NCI-H2196 treated with DMSO at 0.1 percent for 48 hours (cell line): ENCODE measurements around the gene RNF114.
A peak's percentile ranks its signal among the peaks of the same experiment; 100 is the strongest.
"Not testable (repeated sequence)": the region's sequence is repeated elsewhere in the genome, so short reads cannot be mapped to it uniquely, and the experiment has no call there.

Experiments
- DNase-seq: peaks from one replicate; lab custom pipeline; 2025; ENCODE audit not compliant: unreplicated experiment; lab: John Stamatoyannopoulos, UW

RNF114 gene

GRCh38 chr20:49936153-49937026 lies at the start of gene RNF114:
Gene RNF114, plus strand, starts transcription at chr20:49936397. Its CDS starts 16 bp downstream, at chr20:49936413.
- peak; percentile 88 for DNase-seq

- no peak for DNase-seq
These were observed 49.5 kb upstream of the RNF114 start for GRCh38 chr20:49886571-49887213.

GRCh38 chr20:49887251-49888211 lies 48.7 kb upstream of the RNF114 start:
- no peak for DNase-seq

GRCh38 chr20:49888212-49889000 lies 47.8 kb upstream of the RNF114 start:
- peak; percentile 41 for DNase-seq

- no peak for DNase-seq
These were observed 46.9 kb upstream of the RNF114 start for GRCh38 chr20:49889001-49889934.

- DNase-seq, result no peak
These were observed 46.3 kb upstream of the RNF114 start for GRCh38 chr20:49889935-49890333.

GRCh38 chr20:49890471-49891361 lies 45.5 kb upstream of the RNF114 start:
- no peak for DNase-seq

GRCh38 chr20:49891476-49892110 lies 44.6 kb upstream of the RNF114 start:
- DNase-seq, result no peak

GRCh38 chr20:49892260-49892659 lies 43.9 kb upstream of the RNF114 start:
- DNase-seq, result no peak

- no peak for DNase-seq
These were observed 43.4 kb upstream of the RNF114 start for GRCh38 chr20:49892817-49893216.

GRCh38 chr20:49893242-49894072 lies 42.7 kb upstream of the RNF114 start:
- DNase-seq, result no peak

GRCh38 chr20:49894073-49894470 lies 42.1 kb upstream of the RNF114 start:
- DNase-seq, result no peak

- not testable (repeated sequence) for DNase-seq
These were observed 40.6 kb upstream of the RNF114 start for GRCh38 chr20:49895474-49896093.

- DNase-seq, result no peak
These were observed 40.0 kb upstream of the RNF114 start for GRCh38 chr20:49896204-49896603.

- DNase-seq, result no peak
These were observed 36.4 kb upstream of the RNF114 start for GRCh38 chr20:49899541-49900383.

- peak; percentile 45 for DNase-seq
These were observed 34.6 kb upstream of the RNF114 start for GRCh38 chr20:49901588-49901987.
